Sigmoid colon (tissue), 7 donors: ENCODE measurements around the gene TLR9. TPM values are rescaled to one million over a fixed set of nuclear protein-coding genes. Genes with fewer than 3 reads are reported as not detected.
A peak's percentile ranks its signal among the peaks of the same experiment; 100 is the strongest.

Source experiments
- DNase-seq: peaks from one replicate; pipeline ENCODE4 v3.0.0-alpha.2; 2019
- H3K27ac ChIP-seq, 4 donors: fragments of 200-600 bp; sonication (generic); one replicate each; pipeline ENCODE4 v1.5.1; 2016 to 2019; ENCODE audit warnings: mild to moderate bottlenecking in 1 of 4
- H3K27me3 ChIP-seq, 3 donors: fragments of 200-600 bp; sonication (generic); one replicate each; pipeline ENCODE4 v1.5.1; 2019; ENCODE audit warnings: mild to moderate bottlenecking in 1 of 3
- H3K36me3 ChIP-seq, 4 donors: fragments of 200-600 bp; sonication (generic); one replicate each; pipeline ENCODE4 v1.5.1; 2016 to 2019
- H3K4me1 ChIP-seq, 4 donors: fragments of 200-600 bp; sonication (generic); one replicate each; pipeline ENCODE4 v1.5.1; 2017 to 2019
- H3K4me3 ChIP-seq, 4 donors: fragments of 200-600 bp; sonication (generic); one replicate each; pipeline ENCODE4 v1.5.1; 2017 to 2019; ENCODE audit warnings: mild to moderate bottlenecking in 2 of 4, moderate library complexity in 1 of 4
- H3K9me3 ChIP-seq, 4 donors: fragments of 200-600 bp in 3 of 4; sonication (generic) in 3 of 4; one replicate each; pipeline versions ENCODE4 v1.5.1 to v1.6.1; 2013 to 2019
- EP300 ChIP-seq, 4 donors: sonication (generic); formaldehyde crosslinking; IDR thresholded peaks; one replicate each; pipeline ENCODE4 v1.6.1; 2017; ENCODE audit warnings: antibody characterized with exemption in 4 of 4
- POLR2A ChIP-seq, 2 donors: fragments of 450-650 bp; IDR thresholded peaks; one replicate each; pipeline ENCODE4 v1.6.1; 2016; ENCODE audit warnings: antibody characterized with exemption in 2 of 2, mild to moderate bottlenecking in 2 of 2, moderate library complexity in 2 of 2
- POLR2AphosphoS5 ChIP-seq, 4 donors: sonication (generic); formaldehyde crosslinking; IDR thresholded peaks; one replicate each; pipeline ENCODE4 v1.6.1; 2017; ENCODE audit warnings: antibody characterized with exemption in 4 of 4
- WGBS, 2 donors: extraction: QIAGEN DNeasy Blood & Tissue Kit; methylation state at CpG; one replicate each; pipeline ENCODE4 v1.1.7; 2013; 5-methylcytosine and 5-hydroxymethylcytosine counted together
- intact Hi-C: fragments of 100-400 bp; cut with DNase I; formaldehyde crosslinking; loops from one replicate; pipeline ENCODE4 v1.15.1; 2023
- polyA plus RNA-seq, 3 donors: library from polyadenylated mRNA; stranded (reverse); fragments of 200-250 nt; gene quantifications; one replicate each; pipeline ENCODE4 v1.2.3, GENCODE V29; 2013
- total RNA-seq, 4 donors: library from RNA; depleted of rRNA; stranded (reverse); fragments of >200 nt; gene quantifications; one replicate each; pipeline ENCODE4 v1.1.0, GENCODE V29; 2016
- TF ChIP-seq, protein P1 (sequence below), 4 experiments: fragments of 450-650 bp in 3 of 4; fragments of 200-600 bp in 1 of 4; IDR thresholded peaks; one replicate each; pipeline ENCODE4 v1.5.1; 2016 to 2019; ENCODE audit warnings: antibody characterized with exemption in 4 of 4, mild to moderate bottlenecking in 3 of 4, moderate library complexity in 2 of 4
- donor health status: healthy with polysubstance abuse.
- donor health status: Bipolar disorder and iron deficiency.
- donor health status: healthy.

The TLR9 gene
- total and polyA plus RNA-seq, 7 donors = 0.54 to 0.98 (median 0.55) TPM; not detected in 4

DNA sequence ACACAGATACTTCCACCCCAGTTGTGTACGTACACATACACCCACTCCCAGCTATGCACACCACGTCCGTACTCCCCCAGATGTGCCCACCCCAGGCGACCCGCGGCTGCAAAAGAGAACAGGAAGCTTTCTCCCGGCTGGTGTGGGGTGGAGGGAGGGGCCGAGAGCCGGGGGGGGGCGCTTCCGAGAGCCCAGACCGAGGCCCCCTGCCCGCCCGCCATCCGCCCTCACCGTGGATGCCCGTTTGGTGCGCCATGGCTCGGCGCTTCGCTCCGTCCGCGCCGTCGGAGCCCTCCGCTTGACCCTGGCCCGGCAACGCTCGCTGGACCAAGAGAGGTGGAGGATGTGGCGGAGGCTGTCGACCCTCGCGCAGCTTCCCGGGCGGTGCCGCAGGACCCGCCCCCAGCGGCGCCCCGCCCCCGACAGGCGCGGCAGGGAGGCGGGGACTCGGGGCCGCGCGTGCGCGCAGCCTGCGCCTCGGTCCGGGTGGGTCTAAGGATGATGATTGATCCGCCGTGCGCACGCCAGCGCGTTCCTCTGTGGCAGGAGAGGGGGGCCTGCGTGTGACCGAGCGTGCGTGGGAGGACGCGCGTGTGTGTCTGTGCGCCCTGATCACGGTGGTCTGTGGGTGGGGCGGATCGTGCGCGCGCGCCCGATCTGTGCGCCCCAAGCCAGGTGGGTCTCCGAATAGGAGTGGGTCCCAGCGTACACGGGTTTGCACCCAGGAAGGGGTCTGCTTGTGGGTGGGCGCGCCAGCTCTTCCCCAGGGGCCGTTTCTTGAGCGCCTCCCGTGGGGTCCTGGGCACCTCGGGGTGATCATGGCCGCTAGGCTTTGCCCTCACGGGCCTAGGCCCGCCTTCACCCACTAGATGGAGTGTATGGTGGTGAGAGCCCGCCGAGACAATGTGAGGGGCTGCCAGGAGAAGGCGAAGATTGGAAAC lies 13.6 kb upstream of the TLR9 start, which contains the start of gene TWF2:
Gene TWF2, minus strand, starts transcription at position 398 of the 941 bp plus-strand sequence. Its CDS starts 142 bp downstream, at position 256.
- Histone ChIP-seq H3K36me3 (peaks cover 0 to 9% (median 4%) of the 10 kb centered on the region in 4 donors), H3K4me3 (peak within 1 kb of the TSS; percentile 78 to 95 (median 87)), H3K27me3 (no peaks in the 10 kb centered on the region), H3K27ac (peak within 1 kb of the TSS; percentile 93 to 97 (median 94)), H3K4me1 (peaks cover 0 to 60% (median 53%) of the 10 kb centered on the region in 4 donors), H3K9me3 (no peaks in the 10 kb centered on the region)
- 0 to 1% methylated on average over 92 of the region's 92 CpGs for WGBS, 2 donors
- peak in 1 of 2 donors; percentile 45 for TF ChIP-seq POLR2A (IDR thresholded peaks at IDR 0.05)
- TF ChIP-seq POLR2AphosphoS5 (IDR thresholded peaks at IDR 0.05) = peak; percentile 66 to 92 (median 81)
- TF ChIP-seq, protein P1, sequence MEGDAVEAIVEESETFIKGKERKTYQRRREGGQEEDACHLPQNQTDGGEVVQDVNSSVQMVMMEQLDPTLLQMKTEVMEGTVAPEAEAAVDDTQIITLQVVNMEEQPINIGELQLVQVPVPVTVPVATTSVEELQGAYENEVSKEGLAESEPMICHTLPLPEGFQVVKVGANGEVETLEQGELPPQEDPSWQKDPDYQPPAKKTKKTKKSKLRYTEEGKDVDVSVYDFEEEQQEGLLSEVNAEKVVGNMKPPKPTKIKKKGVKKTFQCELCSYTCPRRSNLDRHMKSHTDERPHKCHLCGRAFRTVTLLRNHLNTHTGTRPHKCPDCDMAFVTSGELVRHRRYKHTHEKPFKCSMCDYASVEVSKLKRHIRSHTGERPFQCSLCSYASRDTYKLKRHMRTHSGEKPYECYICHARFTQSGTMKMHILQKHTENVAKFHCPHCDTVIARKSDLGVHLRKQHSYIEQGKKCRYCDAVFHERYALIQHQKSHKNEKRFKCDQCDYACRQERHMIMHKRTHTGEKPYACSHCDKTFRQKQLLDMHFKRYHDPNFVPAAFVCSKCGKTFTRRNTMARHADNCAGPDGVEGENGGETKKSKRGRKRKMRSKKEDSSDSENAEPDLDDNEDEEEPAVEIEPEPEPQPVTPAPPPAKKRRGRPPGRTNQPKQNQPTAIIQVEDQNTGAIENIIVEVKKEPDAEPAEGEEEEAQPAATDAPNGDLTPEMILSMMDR (IDR thresholded peaks at IDR 0.05) = peak in 3 of 4 experiments; percentile 20 to 55 (median 42)
- TF ChIP-seq EP300 (IDR thresholded peaks at IDR 0.05) = no peak
- intact Hi-C loops = loop anchor here (2.0 kb wide), 1 partner anchor 40 kb away; the partner anchor contains the start of gene WDR82
- peak; percentile 89 for DNase-seq

DNA sequence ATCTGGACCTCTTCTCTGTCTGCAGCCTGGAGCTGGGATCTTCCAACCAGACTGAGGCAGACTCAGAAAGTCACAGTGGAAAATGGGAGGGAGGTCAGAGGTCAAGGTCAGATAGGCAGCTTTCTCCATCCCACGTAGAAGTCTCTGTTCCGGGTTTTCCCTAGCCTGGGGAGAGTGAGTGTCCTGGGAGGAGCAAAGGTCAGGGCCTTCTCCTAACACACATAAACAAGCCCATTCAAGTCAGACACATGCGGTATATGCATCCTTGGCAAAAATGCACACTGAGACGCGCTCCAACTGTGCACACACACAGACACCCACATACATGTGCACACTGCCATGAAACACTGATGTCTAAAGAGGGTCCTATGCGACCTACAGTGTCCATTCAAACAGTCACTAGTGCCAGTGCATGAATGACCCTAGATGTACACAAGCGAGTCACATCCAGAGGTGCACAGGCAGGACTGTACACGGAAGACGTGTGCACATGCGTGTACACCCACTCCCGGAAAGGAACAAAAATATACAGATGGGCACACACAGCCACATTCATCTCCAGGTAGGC lies 12.8 kb upstream of the TLR9 start:
- Histone ChIP-seq H3K4me1 (peaks cover 0 to 66% (median 54%) of the 10 kb centered on the region in 4 donors), H3K27me3 (no peaks in the 10 kb centered on the region), H3K27ac (peak overlapping the region; percentile 93 to 97 (median 94)), H3K36me3 (peaks cover 0 to 16% (median 4%) of the 10 kb centered on the region in 4 donors), H3K4me3 (peak overlapping the region; percentile 78 to 95 (median 87)), H3K9me3 (no peaks in the 10 kb centered on the region)
- intact Hi-C loops = loop anchor here (2.0 kb wide), 1 partner anchor 41 kb away; the partner anchor contains the start of gene WDR82
- no peak for DNase-seq
- TF ChIP-seq, protein P1 (IDR thresholded peaks at IDR 0.05) = no peak
- no peak for TF ChIP-seq EP300 (IDR thresholded peaks at IDR 0.05)
- no peak for TF ChIP-seq POLR2AphosphoS5 (IDR thresholded peaks at IDR 0.05)
- no peak for TF ChIP-seq POLR2A (IDR thresholded peaks at IDR 0.05)
- 22 to 29% methylated on average over 11 of the region's 11 CpGs for WGBS, 2 donors

DNA sequence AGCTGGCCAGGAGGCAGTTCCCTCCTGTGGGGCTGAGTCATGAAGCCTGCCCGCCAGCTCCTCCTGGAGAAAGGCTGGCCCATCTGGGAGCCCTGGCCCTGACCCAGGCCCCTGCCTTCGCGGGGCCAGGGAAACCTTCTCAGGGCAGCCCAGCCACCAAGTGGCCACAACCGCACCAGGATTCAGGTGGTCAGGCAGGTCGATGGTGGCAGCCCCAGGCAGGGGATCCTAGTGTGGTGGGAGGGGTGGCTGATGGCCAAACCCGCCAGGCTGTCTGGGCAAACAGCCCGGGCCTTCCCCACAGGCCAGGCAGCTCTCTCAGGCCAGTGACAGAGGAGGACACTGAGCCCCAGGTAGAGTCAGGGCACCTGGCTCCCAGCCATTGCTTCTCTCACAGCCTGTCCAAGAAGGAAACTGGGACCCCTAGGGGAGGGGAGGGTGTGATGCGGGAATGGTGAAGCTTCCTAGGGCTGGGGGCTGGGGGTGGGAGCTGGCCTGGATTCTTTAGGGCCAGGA lies 12.3 kb upstream of the TLR9 start:
- Histone ChIP-seq H3K27ac (peak overlapping the region; percentile 93 to 97 (median 94)), H3K4me3 (peak overlapping the region; percentile 78 to 95 (median 87)), H3K9me3 (no peaks in the 10 kb centered on the region), H3K36me3 (peaks cover 0 to 18% (median 4%) of the 10 kb centered on the region in 4 donors), H3K4me1 (peaks cover 0 to 71% (median 57%) of the 10 kb centered on the region in 4 donors), H3K27me3 (no peaks in the 10 kb centered on the region)
- peak; percentile 97 for DNase-seq
- intact Hi-C loops = loop anchor here (2.0 kb wide), 1 partner anchor 41 kb away; the partner anchor contains the start of gene WDR82
- TF ChIP-seq EP300 (IDR thresholded peaks at IDR 0.05) (no peak), POLR2AphosphoS5 (IDR thresholded peaks at IDR 0.05) (peak in 3 of 4 donors; percentile 3 to 50 (median 39))
- WGBS, 2 donors = 49 to 63% methylated on average over 8 of the region's 8 CpGs

DNA sequence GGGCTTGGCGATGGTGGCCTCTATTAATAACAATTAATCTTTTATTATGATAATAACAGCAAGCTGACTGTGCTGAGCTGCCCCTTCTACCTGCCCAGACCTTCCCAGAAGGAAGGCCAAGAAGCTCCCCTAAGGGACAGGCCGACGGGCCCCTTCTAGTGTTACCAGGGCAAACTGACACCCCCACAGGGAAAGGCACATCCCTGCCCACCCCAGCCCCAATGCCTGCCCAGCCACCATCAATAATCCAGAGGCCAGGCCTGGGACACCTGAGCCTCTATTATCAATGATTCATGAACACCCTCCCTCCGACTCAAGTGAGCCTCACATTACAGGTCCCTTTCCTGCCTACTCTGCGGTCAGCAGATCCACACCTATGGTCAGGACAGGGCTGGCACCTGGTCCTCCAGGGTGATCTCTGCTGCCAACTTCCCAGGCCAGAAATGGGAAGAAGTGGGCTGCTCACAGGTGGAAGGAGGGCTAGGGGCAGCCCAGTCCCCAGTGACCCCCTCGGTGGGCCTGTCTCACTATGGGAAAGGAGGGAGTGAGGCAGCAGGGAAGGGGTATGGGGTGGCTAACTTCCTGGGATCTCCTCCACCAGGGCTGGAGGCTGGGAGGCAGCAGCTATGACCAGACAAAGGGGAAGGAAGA lies 11.7 kb upstream of the TLR9 start:
- no peaks in the 10 kb centered on the region for H3K27me3 ChIP-seq
- no peak for TF ChIP-seq EP300 (IDR thresholded peaks at IDR 0.05)
- TF ChIP-seq POLR2A (IDR thresholded peaks at IDR 0.05) = no peak
- TF ChIP-seq POLR2AphosphoS5 (IDR thresholded peaks at IDR 0.05) = no peak
- TF ChIP-seq, protein P1 (IDR thresholded peaks at IDR 0.05) = no peak
- no peak for DNase-seq
- intact Hi-C loops = no loop called here
- H3K36me3 ChIP-seq = peaks cover 0 to 24% (median 6%) of the 10 kb centered on the region in 4 donors
- peaks cover 0 to 75% (median 60%) of the 10 kb centered on the region in 4 donors for H3K4me1 ChIP-seq
- peak overlapping the region; percentile 6 to 95 (median 85) for H3K4me3 ChIP-seq
- peak overlapping the region; percentile 93 to 97 (median 94) for H3K27ac ChIP-seq
- 88 to 92% methylated on average over 6 of the region's 6 CpGs for WGBS, 2 donors
- no peaks in the 10 kb centered on the region for H3K9me3 ChIP-seq
